ENCODE measurements around the gene YPEL2.

DNA sequence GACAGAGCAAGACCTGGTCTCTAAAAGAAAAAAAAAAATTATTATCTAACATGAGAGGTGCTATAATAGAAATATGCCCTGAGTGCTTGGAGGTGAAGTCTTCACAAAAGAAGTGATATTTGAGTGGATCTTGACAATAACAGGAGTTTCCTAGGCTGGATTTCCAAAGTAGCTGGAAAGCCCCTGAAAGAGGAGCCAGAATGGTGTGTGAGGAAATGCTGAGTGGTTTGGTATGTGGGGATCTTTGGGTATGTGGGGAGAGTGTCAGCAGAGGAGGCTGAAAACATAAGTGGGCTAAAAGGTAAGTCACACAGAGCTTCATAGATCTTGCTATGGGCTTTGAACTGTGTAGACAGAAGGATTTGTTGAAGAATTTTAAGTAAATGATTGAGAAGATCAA, 100.1 kb downstream of the YPEL2 start:
- TF ChIP-seq, protein P1, sequence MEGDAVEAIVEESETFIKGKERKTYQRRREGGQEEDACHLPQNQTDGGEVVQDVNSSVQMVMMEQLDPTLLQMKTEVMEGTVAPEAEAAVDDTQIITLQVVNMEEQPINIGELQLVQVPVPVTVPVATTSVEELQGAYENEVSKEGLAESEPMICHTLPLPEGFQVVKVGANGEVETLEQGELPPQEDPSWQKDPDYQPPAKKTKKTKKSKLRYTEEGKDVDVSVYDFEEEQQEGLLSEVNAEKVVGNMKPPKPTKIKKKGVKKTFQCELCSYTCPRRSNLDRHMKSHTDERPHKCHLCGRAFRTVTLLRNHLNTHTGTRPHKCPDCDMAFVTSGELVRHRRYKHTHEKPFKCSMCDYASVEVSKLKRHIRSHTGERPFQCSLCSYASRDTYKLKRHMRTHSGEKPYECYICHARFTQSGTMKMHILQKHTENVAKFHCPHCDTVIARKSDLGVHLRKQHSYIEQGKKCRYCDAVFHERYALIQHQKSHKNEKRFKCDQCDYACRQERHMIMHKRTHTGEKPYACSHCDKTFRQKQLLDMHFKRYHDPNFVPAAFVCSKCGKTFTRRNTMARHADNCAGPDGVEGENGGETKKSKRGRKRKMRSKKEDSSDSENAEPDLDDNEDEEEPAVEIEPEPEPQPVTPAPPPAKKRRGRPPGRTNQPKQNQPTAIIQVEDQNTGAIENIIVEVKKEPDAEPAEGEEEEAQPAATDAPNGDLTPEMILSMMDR (conservative IDR thresholded peaks at IDR 0.05 in 1 of 2, IDR thresholded peaks at IDR 0.05 in 1 of 2; ENCODE audit: low read depth in 1 of 2, low read length in 2 of 2), result no peak
- no peak for TF ChIP-seq EZH2 (IDR thresholded peaks at IDR 0.05; ENCODE audit: low read length, missing control alignments)
